SKM-1 treated with dmso at 0.1 percent for 144 hours (cell line): ENCODE data around the gene SSTR3.
"Not testable (repeated sequence)": the region's sequence is repeated elsewhere in the genome, so short reads cannot be mapped to it uniquely, and the experiment has no call there.

Experiments
- DNase-seq: peaks from one replicate; lab custom pipeline; 2025; ENCODE audit not compliant: unreplicated experiment; lab: John Stamatoyannopoulos, UW

SSTR3 gene

GRCh38 chr22:37213218-37213855 lies 1.1 kb upstream of the SSTR3 start:
- no peak for DNase-seq

GRCh38 chr22:37211866-37212173 lies 457 bp downstream of the SSTR3 start:
- no peak for DNase-seq

- no peak for DNase-seq
These were observed 1.0 kb downstream of the SSTR3 start for GRCh38 chr22:37211075-37211865.

DNA sequence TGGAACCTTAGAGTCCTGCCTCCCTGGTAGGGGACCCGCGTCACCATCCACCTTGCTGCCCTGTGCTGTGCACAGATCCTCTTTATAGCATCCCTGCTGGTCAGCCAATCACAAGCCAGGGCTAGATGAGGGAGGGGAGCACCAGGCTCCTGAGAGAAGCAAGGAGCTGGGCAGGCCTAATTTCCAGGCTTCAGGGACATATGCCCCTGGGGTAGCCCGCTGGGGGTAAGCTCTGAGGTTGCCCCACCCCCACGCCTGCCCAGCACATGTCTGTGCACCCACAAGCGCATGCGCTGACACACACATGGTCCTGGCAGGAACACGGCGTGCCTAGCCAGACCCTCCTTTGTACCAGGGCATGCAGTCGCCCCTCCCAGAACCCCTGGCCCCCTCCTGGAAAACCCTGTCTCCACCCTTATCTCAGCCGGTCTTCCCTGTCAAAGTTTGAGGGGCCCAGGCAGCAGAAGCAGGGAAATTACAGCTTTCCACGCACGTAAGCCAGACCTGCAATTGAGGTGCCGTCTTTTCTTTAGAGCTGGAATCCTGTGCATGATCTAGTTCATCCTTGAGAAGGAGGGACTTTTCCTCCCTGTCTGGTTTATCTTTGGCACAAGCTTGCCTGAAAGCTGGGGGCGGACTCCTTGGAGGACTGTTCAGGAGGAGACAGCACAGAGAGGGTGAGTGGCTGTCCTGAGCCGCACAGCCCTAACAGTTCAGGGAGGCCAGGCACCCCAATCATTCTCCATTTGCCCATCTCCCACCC lies 2.1 kb downstream of the SSTR3 start:
- no peak for DNase-seq

DNA sequence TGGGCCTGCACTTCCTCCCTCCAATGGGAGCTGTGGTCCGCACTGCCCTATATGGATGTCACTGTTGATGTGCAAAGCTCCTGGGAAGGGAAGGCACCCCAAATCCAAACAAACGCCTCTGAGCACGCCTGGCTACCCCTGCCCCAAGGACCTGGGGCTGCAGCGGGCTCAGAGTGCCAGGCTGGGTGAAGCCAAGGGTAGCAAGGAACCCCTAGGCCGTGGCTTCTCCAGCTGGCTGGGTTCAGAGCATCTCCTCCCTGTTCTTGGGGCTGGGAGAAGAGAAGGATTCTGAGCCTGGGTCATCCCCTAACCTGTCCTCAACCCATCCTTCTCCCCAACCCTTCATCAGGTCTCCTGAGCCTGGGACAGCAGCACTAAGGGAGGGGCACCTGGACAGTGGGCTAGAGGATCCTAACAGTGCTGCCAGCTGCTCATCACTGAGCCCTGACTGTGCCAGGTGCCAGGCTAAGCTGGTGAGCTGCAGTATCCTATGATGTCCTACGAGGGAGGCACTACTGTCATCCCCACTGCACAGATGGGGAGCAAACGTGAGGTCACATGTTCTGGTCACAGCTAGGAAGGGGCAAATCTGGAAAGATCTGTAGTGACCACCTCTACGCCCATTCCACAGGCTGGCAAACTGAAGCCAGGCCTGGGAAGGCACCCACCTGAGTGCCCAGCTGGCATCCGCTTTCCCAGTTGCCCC lies 3.0 kb downstream of the SSTR3 start:
- no peak for DNase-seq

DNA sequence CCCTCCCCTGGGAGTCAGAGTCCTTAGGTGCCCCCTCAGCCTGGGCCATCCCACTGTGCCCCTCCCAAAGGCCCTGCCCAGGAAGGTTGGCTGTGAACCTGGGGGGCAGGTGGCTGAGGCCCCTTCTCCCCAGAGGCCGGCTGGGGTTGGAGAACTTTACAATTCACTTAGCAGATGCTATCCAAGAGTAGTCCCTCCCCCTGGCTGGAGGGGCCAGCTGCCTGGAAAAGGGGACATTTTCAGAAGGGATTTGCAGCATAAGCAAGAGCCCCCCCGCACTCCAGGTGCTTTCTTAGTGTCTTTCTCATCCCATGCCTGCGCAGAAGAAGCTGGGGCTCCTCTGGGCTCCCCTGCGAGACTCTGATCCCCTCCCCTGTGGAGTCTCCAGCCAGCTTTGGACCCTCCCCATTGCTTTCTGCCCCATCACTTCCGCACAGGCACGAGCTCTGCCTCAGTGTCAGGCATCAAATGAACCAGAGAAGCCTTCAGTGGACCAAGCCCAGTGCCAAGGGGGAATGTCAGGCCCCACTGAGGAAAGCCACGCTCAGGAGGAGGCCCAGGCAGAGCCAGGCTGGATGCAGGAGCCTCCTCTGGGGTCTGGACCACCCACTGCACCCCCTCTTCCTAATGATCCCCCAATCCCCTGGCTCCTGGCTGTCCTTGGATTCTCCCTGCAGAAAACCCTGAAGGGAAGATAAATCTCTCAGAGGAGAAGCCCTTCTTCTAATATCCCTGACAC lies 3.7 kb downstream of the SSTR3 start:
- no peak for DNase-seq

DNA sequence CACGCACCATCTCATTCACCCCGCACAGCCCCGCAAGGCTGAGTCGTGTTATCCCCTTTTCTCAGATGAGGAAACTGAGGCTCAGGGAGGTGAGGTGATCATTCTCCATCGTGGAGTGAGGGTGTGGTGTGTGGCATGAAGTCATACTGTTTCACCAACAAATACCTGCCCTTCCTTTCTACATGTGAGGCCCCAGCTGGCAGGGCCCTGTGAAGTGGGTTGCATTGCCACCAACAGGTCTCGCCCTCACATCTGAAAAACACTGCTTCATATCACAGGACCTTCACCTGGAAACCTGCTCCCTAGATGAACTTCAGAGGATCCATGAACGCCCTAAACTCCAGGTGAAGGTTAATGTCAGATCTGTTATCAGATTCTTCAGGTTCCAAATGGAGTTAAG lies 4.3 kb downstream of the SSTR3 start:
- no peak for DNase-seq

DNA sequence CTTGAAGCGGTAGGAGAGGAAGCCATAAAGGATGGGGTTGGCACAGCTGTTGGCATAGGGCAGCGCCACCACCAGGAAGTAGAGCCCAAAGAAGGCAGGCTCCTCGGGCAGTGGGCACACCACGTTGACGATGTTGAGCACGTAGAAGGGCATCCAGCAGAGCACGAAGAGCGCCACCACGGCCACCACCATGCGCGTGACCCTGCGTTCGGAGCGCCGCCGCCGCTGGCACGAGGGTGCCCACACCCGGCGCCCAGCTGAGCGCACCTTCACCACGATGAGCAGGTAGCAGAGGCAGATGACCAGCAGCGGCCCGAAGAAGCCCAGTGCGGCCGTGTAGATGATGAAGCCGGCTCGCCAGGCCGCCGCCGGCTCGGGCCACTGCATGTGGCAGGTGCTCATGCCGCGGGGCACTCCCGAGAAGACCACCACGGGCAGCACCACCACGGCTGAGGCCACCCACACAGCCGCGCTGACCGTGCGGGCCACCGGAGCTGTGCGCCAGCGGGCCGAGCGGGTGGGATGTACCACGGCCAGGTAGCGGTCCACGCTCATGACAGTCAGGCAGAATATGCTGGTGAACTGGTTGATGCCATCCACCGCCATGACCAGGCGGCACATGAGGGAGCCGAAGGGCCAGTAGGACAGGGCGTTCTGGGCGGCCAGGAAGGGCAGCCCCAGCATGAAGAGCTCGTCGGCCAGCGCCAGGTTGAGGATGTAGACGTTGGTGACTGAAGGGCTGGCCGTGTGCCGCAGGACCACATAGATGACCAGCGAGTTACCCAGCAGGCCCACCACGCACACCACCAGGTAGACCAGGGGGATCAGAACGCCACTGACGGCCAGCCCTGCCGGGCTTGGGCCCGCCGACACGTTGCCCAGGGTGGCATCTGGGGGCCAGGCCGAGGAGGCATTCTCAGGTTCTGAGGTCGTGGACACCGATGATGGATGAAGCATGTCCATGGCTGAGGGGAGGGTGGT lies 5.1 kb downstream of the SSTR3 start:
- DNase-seq: no peak

DNA sequence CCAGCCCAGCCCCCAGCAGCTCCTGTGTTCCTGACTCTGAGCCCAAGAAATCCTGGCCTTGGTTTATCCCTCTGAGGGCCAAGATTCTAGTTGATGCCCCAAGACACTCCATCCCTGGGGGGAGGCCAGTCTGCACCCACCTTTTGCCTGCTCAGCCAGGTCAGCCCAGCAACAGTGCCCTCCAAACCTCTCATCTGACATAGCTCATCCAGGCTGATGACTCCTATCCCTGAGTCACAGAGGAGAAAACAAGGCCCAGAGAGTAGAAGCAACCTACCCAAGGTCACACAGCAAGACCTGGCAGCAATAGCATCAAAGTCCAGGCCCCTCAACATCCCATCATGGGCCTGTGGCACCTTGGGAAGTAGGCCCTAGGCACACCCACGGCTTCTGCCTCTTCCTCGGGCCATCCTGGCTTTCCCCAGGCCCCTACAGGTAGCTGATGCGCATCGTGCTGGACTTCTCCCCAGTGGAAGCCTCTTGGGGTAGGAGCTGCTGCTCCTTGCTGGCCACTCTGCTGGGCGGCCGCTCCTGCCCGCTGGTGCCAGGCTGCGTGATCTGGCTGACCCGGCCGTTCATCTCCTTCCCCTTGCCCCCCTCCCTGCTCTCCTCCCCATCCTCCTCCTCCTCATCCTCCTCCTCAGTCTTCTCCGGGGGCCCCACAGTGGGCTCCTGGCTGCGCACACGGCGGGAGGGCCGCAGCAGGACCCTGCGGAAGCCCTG lies 6.0 kb downstream of the SSTR3 start:
- no peak for DNase-seq

GRCh38 chr22:37205046-37205445 lies 7.2 kb downstream of the SSTR3 start:
- DNase-seq: peak; percentile 13

- no peak for DNase-seq
These were observed 8.1 kb downstream of the SSTR3 start for GRCh38 chr22:37204045-37204655.

DNA sequence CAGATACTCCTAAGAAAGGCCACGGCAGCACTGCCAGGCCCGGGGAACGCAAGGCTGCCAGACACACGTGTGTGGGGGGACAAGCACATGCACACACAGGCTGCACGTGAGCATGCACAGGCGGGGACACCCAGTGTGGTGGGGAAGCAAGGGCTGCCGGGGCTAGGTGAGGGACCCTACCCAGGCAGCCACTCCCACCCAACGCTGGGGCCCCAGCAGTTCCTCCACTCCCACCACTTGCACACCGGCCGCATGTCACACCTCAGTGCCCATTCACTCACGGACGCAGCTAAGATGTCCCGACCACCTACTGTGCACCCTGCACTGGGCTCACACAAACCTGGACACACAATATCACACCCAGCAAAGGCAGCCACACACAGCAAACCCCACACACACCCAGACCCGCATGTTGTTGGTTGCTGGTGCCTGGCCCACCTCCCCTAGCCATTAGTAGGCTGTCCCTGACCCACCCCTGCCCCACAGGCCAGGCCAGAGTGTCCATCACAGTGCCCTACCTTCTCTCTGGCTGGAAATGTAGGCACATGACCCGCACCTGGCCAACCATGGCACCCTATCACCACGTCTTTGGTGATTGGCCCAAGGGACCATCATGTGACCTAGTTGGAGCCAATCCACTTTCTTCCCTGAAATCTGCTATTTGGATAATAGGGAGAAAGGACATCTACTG lies 8.8 kb downstream of the SSTR3 start:
- no peak for DNase-seq

- no peak for DNase-seq
These were observed 9.6 kb downstream of the SSTR3 start for GRCh38 chr22:37202716-37203115.

DNA sequence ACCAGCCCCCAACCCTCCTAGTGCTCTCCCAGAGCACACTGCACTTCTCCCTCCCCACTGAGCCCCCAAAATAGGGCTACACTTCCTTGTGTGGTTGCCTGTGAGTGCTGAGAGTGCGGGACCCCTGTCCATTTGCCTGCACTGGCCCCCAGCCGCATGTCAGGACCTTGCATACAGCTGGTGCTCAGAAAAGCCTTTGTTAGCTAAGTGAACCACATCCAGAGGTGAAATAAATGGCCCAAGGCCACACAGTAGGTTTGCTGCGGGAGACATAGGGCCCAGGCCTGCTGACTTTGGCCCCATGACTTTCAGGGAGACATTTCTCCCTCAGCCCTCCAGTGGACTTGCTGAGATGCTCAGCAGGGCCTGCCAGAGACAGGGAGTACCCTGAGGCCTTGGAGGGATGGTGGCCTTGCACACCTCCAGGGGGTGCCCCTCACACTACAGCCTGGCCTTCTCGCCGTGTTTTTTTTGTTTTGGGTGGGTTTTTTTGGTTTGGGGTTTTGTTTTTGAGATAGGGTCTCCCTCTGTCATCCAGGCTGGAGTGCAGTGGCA lies 10.2 kb downstream of the SSTR3 start:
- no peak for DNase-seq

- DNase-seq: not testable (repeated sequence)
These were observed 10.8 kb downstream of the SSTR3 start for GRCh38 chr22:37201443-37201820.

GRCh38 chr22:37199760-37200108 lies 12.5 kb downstream of the SSTR3 start:
- DNase-seq: no peak

- DNase-seq: peak; percentile 96
These were observed 13.0 kb downstream of the SSTR3 start for GRCh38 chr22:37199103-37199759.
